ENCODE data around the gene HBG2.

The HBG2 gene

GRCh38 chr11:5227681-5228080, 26.9 kb downstream of the HBG2 start:
- Histone ChIP-seq H3K27me3 (ENCODE audit: insufficient read depth, low read length) (no peaks in the 10 kb centered on the region), H3K9me3 (ENCODE audit: low read length) (no peaks in the 10 kb centered on the region), H3K4me3 (ENCODE audit: low read length) (no peak overlapping the region), H2AFZ (ENCODE audit: low read depth, low read length) (no peak overlapping the region), H3K4me1 (ENCODE audit: insufficient read depth, low read length) (no peaks in the 10 kb centered on the region), H3K36me3 (ENCODE audit: insufficient read depth, low read length) (no peaks in the 10 kb centered on the region)

- H3K9me3 ChIP-seq (ENCODE audit: low read length): no peaks in the 10 kb centered on the region
- no peaks in the 10 kb centered on the region for H3K4me1 ChIP-seq (ENCODE audit: insufficient read depth, low read length)
- no peak within 1 kb of the TSS for H3K4me3 ChIP-seq (ENCODE audit: low read length)
- no peak within 1 kb of the TSS for H2AFZ ChIP-seq (ENCODE audit: low read depth, low read length)
- H3K36me3 ChIP-seq (ENCODE audit: insufficient read depth, low read length): no peaks in the 10 kb centered on the region
- no peaks in the 10 kb centered on the region for H3K27me3 ChIP-seq (ENCODE audit: insufficient read depth, low read length)
These were observed 27.8 kb downstream of the HBG2 start, which contains the start of gene HBB for GRCh38 chr11:5226732-5227310. HBB (minus strand) TSS chr11:5227071; CDS start chr11:5227021, 50 bp downstream.

- H3K4me1 ChIP-seq (ENCODE audit: insufficient read depth, low read length): no peaks in the 10 kb centered on the region
- H3K27me3 ChIP-seq (ENCODE audit: insufficient read depth, low read length): no peaks in the 10 kb centered on the region
- H3K9me3 ChIP-seq (ENCODE audit: low read length): no peaks in the 10 kb centered on the region
- H3K36me3 ChIP-seq (ENCODE audit: insufficient read depth, low read length): no peaks in the 10 kb centered on the region
- no peak overlapping the region for H3K4me3 ChIP-seq (ENCODE audit: low read length)
- H2AFZ ChIP-seq (ENCODE audit: low read depth, low read length): no peak overlapping the region
These were observed 29.1 kb downstream of the HBG2 start for GRCh38 chr11:5225480-5225871.

- H2AFZ ChIP-seq (ENCODE audit: low read depth, low read length): no peak overlapping the region
- H3K9me3 ChIP-seq (ENCODE audit: low read length): no peaks in the 10 kb centered on the region
- no peak overlapping the region for H3K4me3 ChIP-seq (ENCODE audit: low read length)
- H3K27me3 ChIP-seq (ENCODE audit: insufficient read depth, low read length): no peaks in the 10 kb centered on the region
- H3K36me3 ChIP-seq (ENCODE audit: insufficient read depth, low read length): no peaks in the 10 kb centered on the region
- no peaks in the 10 kb centered on the region for H3K4me1 ChIP-seq (ENCODE audit: insufficient read depth, low read length)
These were observed 29.8 kb downstream of the HBG2 start for GRCh38 chr11:5224538-5225479.

- no peak overlapping the region for H3K4me3 ChIP-seq (ENCODE audit: low read length)
- H3K27me3 ChIP-seq (ENCODE audit: insufficient read depth, low read length): no peaks in the 10 kb centered on the region
- H3K4me1 ChIP-seq (ENCODE audit: insufficient read depth, low read length): no peaks in the 10 kb centered on the region
- no peaks in the 10 kb centered on the region for H3K36me3 ChIP-seq (ENCODE audit: insufficient read depth, low read length)
- H2AFZ ChIP-seq (ENCODE audit: low read depth, low read length): no peak overlapping the region
- H3K9me3 ChIP-seq (ENCODE audit: low read length): no peaks in the 10 kb centered on the region
These were observed 30.9 kb downstream of the HBG2 start for GRCh38 chr11:5223686-5224085.

GRCh38 chr11:5223146-5223545, 31.4 kb downstream of the HBG2 start:
- Histone ChIP-seq H3K27me3 (ENCODE audit: insufficient read depth, low read length) (no peaks in the 10 kb centered on the region), H3K4me1 (ENCODE audit: insufficient read depth, low read length) (no peaks in the 10 kb centered on the region), H3K4me3 (ENCODE audit: low read length) (no peak overlapping the region), H3K9me3 (ENCODE audit: low read length) (no peaks in the 10 kb centered on the region), H2AFZ (ENCODE audit: low read depth, low read length) (no peak overlapping the region), H3K36me3 (ENCODE audit: insufficient read depth, low read length) (no peaks in the 10 kb centered on the region)

- Histone ChIP-seq H2AFZ (ENCODE audit: low read depth, low read length) (no peak overlapping the region), H3K9me3 (ENCODE audit: low read length) (no peaks in the 10 kb centered on the region), H3K4me1 (ENCODE audit: insufficient read depth, low read length) (no peaks in the 10 kb centered on the region), H3K4me3 (ENCODE audit: low read length) (no peak overlapping the region), H3K36me3 (ENCODE audit: insufficient read depth, low read length) (no peaks in the 10 kb centered on the region), H3K27me3 (ENCODE audit: insufficient read depth, low read length) (no peaks in the 10 kb centered on the region)
These were observed 44.1 kb downstream of the HBG2 start for GRCh38 chr11:5210376-5210885.

- Histone ChIP-seq H3K4me1 (ENCODE audit: insufficient read depth, low read length) (no peaks in the 10 kb centered on the region), H3K4me3 (ENCODE audit: low read length) (no peak overlapping the region), H3K36me3 (ENCODE audit: insufficient read depth, low read length) (no peaks in the 10 kb centered on the region), H3K9me3 (ENCODE audit: low read length) (no peaks in the 10 kb centered on the region), H3K27me3 (ENCODE audit: insufficient read depth, low read length) (no peaks in the 10 kb centered on the region), H2AFZ (ENCODE audit: low read depth, low read length) (no peak overlapping the region)
These were observed 49.8 kb downstream of the HBG2 start for GRCh38 chr11:5204787-5205186.

- Histone ChIP-seq H3K9me3 (ENCODE audit: low read length) (no peaks in the 10 kb centered on the region), H3K36me3 (ENCODE audit: insufficient read depth, low read length) (no peaks in the 10 kb centered on the region), H3K4me3 (ENCODE audit: low read length) (no peak overlapping the region), H2AFZ (ENCODE audit: low read depth, low read length) (no peak overlapping the region), H3K27me3 (ENCODE audit: insufficient read depth, low read length) (no peaks in the 10 kb centered on the region), H3K4me1 (ENCODE audit: insufficient read depth, low read length) (no peaks in the 10 kb centered on the region)
These were observed 51.2 kb downstream of the HBG2 start for GRCh38 chr11:5203366-5203765.
